ENCODE measurements around the gene SYNRG. TPM values are rescaled to one million over a fixed set of nuclear protein-coding genes. Genes with fewer than 3 reads are reported as not detected.

SYNRG gene
- total RNA-seq, 1 donor from 2014 or later: 49.5 TPM

DNA sequence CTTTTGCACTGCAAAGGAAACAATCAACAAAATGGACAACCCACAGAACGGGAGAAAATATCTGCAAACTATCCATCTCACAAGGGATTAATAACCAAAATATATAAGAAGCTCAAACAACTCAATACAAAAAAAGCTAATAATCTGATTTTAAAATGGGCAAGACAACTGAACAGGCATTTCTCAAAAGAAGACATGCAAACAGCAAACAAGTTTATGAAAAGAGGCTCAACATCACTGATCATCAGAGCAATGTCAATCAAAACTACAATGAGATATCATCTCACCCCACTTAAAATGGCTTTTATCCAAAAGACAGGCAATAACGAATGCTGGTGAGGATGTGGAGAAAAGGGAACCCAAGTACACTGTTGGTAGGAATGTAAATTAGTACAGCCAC, 34.8 kb downstream of the SYNRG start:
- Mint-ChIP-seq H3K4me1 (ENCODE audit: unreplicated experiment) (no peaks in the 10 kb centered on the region), H3K4me3 (ENCODE audit: unreplicated experiment) (no peak overlapping the region), H3K27ac (ENCODE audit: unreplicated experiment) (no peak overlapping the region), H3K27me3 (ENCODE audit: unreplicated experiment) (no peaks in the 10 kb centered on the region), H3K36me3 (ENCODE audit: low read depth, unreplicated experiment) (peaks cover 21% of the 10 kb centered on the region), H3K9me3 (ENCODE audit: unreplicated experiment) (no peaks in the 10 kb centered on the region)
- TF ChIP-seq, protein P1, sequence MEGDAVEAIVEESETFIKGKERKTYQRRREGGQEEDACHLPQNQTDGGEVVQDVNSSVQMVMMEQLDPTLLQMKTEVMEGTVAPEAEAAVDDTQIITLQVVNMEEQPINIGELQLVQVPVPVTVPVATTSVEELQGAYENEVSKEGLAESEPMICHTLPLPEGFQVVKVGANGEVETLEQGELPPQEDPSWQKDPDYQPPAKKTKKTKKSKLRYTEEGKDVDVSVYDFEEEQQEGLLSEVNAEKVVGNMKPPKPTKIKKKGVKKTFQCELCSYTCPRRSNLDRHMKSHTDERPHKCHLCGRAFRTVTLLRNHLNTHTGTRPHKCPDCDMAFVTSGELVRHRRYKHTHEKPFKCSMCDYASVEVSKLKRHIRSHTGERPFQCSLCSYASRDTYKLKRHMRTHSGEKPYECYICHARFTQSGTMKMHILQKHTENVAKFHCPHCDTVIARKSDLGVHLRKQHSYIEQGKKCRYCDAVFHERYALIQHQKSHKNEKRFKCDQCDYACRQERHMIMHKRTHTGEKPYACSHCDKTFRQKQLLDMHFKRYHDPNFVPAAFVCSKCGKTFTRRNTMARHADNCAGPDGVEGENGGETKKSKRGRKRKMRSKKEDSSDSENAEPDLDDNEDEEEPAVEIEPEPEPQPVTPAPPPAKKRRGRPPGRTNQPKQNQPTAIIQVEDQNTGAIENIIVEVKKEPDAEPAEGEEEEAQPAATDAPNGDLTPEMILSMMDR (IDR thresholded peaks at IDR 0.05; ENCODE audit: unreplicated experiment): no peak
- DNase-seq (ENCODE audit: low spot score): no peak

DNA sequence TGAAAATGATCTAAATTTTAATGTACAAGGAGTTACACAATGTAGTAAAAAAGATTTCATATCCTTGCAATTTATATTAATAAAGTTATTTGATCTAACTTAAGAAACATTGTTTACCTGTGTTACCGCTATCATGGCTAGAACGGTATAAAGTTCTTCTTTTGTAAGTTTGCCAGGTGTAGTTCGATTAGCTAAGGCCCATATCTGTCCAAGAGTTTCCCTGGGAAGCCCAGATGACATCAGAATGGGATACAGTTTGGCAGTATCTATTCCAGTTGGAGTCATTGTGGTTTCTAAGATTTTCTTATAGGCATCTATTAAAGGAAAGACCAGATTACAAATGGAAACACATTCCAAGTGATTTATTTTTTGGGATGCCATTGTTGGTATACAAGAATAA, 37.5 kb downstream of the SYNRG start:
- H3K4me1 Mint-ChIP-seq (ENCODE audit: unreplicated experiment): no peaks in the 10 kb centered on the region
- H3K27me3 Mint-ChIP-seq (ENCODE audit: unreplicated experiment): no peaks in the 10 kb centered on the region

DNA sequence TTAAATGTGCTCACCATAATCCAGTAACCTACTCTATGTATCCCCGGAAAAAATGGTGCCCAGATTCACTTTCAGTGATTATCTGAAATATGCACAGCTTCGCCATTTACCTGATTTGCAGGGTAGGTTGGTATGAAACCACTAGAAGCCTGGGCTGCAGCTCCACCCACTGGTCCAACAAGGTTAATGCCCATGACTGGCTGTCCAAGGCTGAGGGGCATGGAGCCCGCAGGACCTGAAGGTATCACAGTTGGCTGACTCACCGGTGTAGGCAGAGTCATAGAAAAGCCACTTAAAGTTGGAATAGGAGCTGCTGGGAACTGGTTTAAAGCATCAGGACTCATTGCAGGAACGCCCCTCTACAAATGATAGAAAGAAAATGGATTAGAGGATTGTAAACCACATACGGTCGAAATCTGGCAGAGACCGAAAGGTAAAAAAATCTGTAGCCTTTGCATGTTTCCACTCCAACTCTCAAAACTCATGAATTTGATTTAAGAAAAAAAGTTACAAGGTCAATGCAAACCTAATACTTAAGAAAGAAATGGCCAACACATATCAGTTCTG, 38.6 kb downstream of the SYNRG start:
- Mint-ChIP-seq H3K9me3 (ENCODE audit: unreplicated experiment) (no peaks in the 10 kb centered on the region), H3K27ac (ENCODE audit: unreplicated experiment) (no peak overlapping the region), H3K27me3 (ENCODE audit: unreplicated experiment) (no peaks in the 10 kb centered on the region), H3K4me1 (ENCODE audit: unreplicated experiment) (no peaks in the 10 kb centered on the region), H3K4me3 (ENCODE audit: unreplicated experiment) (no peak overlapping the region), H3K36me3 (ENCODE audit: low read depth, unreplicated experiment) (peaks cover 45% of the 10 kb centered on the region)
- TF ChIP-seq, protein P1 (IDR thresholded peaks at IDR 0.05; ENCODE audit: unreplicated experiment): no peak
- peak; percentile 53 for DNase-seq (ENCODE audit: low spot score)

More for the DNA sequence above, 37.5 kb downstream of the SYNRG start:
- Mint-ChIP-seq H3K9me3 (ENCODE audit: unreplicated experiment) (no peaks in the 10 kb centered on the region), H3K27ac (ENCODE audit: unreplicated experiment) (no peak overlapping the region), H3K4me3 (ENCODE audit: unreplicated experiment) (no peak overlapping the region), H3K36me3 (ENCODE audit: low read depth, unreplicated experiment) (peaks cover 42% of the 10 kb centered on the region)
- no peak for DNase-seq (ENCODE audit: low spot score)
- TF ChIP-seq, protein P1 (IDR thresholded peaks at IDR 0.05; ENCODE audit: unreplicated experiment): no peak

DNA sequence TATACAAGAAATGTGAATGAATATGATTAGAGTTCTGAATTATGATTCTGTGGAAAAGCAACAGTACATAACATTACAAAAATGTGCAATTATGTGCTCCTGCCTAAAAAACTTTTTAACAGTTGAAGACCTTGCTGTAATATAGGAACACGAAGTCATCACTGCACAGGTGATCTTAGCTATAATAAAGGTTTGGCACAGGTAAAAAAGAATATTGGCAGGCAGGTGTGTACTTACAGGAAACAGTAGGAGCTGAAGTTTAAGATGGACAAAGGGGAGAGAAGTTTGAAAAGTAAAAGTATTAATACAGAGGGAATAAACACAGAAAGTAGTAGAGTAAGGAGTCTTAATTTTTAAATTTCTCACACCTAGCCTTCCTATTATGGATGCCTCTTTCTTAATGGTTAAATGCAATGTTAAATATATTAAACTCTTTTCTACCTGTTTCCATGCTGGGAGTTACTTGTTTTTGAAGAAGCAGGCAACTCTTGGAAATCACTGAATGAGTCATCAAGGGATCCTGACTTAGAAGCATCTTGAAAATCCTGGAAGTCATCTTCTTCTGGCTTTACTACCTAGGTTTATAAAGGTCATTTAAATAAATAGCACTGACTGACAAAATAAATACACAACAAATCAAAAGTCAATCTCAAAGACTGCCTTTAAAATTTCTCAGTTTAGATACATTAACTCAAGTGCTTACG, 40.7 kb downstream of the SYNRG start:
- H3K9me3 Mint-ChIP-seq (ENCODE audit: unreplicated experiment): no peaks in the 10 kb centered on the region
- no peaks in the 10 kb centered on the region for H3K27me3 Mint-ChIP-seq (ENCODE audit: unreplicated experiment)
- no peak for DNase-seq (ENCODE audit: low spot score)
- H3K27ac Mint-ChIP-seq (ENCODE audit: unreplicated experiment): no peak overlapping the region
- H3K4me3 Mint-ChIP-seq (ENCODE audit: unreplicated experiment): no peak overlapping the region
- no peaks in the 10 kb centered on the region for H3K4me1 Mint-ChIP-seq (ENCODE audit: unreplicated experiment)
- peaks cover 42% of the 10 kb centered on the region for H3K36me3 Mint-ChIP-seq (ENCODE audit: low read depth, unreplicated experiment)
- TF ChIP-seq, protein P1 (IDR thresholded peaks at IDR 0.05; ENCODE audit: unreplicated experiment): no peak

DNA sequence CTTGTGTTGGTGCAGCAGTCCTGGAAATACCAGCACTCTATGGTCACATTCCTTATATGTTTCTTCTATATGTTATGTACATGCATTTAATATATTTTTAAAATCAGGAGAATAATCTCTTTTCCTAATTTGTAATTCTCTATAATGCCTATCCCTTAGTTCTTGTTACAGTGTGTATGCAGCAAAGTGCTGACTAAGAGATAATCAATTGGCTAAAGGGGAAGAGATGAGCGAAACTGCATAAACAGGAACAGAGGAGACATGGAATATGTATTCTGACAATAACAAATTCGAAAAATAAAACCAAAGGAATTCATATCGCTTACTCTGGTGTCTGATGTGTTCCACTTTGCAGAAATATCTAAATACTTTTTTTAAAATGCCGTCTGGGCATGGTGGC, 41.7 kb downstream of the SYNRG start:
- Mint-ChIP-seq H3K27me3 (ENCODE audit: unreplicated experiment) (no peaks in the 10 kb centered on the region), H3K27ac (ENCODE audit: unreplicated experiment) (no peak overlapping the region), H3K36me3 (ENCODE audit: low read depth, unreplicated experiment) (peaks cover 38% of the 10 kb centered on the region), H3K9me3 (ENCODE audit: unreplicated experiment) (no peaks in the 10 kb centered on the region), H3K4me1 (ENCODE audit: unreplicated experiment) (no peaks in the 10 kb centered on the region), H3K4me3 (ENCODE audit: unreplicated experiment) (no peak overlapping the region)
- DNase-seq (ENCODE audit: low spot score): no peak
- TF ChIP-seq, protein P1 (IDR thresholded peaks at IDR 0.05; ENCODE audit: unreplicated experiment): no peak
